NK-92 (cell line): Measurements from ENCODE around the gene ZMAT5.
A peak's percentile ranks its signal among the peaks of the same experiment; 100 is the strongest.

ENCODE experiments used
- DNase-seq: peaks from one replicate; lab custom pipeline; 2025; ENCODE audit not compliant: unreplicated experiment; lab: John Stamatoyannopoulos, UW

ZMAT5 gene

DNA sequence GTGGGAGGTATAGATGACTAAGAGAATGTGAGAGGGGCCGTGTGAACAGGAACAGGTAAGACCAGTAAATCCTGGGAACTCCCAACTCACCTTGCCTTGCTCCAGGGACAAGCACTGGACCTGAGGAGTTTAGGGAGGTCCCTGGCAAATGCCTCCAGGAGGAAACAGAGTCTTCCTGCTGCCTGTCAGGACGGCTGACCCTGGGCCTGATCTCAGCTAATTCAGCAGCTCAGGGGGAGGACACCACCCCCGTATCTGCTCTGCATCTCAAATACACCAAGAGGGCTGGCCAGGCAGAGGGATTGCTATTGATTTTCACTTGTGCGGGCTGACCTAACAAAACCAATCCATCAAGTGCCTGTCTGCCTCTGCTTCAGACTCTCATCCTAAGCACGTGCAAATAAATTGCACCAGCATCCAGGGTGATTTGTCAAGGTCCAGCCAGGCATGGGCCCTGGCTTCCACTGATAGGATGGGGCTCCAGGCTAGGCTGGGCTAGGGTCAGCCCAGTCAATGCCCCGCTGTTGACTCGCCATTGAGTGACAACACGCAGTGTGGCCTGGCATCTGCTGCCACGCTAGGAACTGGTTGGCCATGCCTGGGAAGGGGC lies 20.7 kb upstream of the ZMAT5 start:
- no peak for DNase-seq

DNA sequence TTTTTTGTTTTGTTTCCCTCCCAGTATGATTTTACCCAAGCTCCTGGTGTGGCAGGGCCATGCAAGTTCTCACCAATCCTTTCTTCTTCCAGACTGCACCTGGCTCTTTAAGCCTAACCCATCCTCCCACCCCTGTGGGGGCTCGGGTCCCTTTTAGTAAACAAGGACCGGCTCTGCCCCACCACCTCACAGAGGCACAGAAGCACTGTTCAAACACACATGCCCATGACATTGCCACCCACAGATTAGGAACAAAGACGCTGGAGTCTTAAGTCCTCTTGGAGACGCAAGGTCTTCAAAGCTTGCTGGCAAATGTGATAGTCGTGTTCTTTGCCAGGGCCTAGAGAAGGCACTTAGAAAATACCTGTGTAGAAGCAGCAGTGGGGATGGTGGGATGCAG lies 19.2 kb upstream of the ZMAT5 start:
- no peak for DNase-seq

DNA sequence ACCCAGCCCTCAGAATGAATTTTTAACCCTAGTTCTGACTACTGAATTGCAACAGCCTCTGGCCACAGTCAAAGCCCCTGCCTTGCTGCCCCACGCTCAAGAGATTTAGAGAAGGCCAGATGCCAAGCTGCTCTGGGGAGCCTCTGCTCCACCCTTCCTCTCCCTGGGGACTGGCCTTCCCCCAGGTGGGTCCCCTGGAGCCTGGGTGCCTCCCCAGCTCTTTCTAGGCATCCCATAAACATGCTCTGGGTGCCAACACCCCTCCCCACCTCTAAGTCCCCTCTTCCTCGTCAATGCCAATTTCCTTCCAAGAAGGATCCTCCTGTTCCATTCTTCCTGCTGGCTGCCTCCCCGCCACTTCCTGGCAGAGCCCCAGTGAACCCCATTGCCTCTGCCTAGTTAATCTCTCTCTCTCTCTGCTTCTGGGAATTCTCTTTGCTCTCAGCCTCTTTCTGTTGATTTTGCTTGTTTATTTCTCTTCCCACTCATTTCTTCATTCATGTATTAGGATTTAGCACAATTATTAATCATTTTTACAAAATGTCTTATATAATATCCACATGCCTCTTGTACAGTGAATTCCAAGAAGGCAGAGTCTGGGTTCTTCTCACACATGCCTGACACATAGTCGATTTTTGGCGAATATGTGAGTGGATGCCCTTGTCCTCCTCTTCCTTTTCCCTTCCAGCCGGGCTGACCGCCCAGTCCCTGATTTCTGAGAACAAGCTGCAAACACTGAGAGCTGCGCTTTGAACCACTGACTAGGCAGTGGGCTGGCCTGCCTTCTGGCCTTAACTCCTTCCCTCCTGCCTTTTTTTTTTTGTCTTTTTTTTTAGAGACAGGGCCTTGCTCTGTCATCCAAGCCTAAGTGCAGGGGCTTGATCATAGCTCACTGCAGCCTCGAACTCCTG lies 17.9 kb upstream of the ZMAT5 start:
- DNase-seq: no peak

DNA sequence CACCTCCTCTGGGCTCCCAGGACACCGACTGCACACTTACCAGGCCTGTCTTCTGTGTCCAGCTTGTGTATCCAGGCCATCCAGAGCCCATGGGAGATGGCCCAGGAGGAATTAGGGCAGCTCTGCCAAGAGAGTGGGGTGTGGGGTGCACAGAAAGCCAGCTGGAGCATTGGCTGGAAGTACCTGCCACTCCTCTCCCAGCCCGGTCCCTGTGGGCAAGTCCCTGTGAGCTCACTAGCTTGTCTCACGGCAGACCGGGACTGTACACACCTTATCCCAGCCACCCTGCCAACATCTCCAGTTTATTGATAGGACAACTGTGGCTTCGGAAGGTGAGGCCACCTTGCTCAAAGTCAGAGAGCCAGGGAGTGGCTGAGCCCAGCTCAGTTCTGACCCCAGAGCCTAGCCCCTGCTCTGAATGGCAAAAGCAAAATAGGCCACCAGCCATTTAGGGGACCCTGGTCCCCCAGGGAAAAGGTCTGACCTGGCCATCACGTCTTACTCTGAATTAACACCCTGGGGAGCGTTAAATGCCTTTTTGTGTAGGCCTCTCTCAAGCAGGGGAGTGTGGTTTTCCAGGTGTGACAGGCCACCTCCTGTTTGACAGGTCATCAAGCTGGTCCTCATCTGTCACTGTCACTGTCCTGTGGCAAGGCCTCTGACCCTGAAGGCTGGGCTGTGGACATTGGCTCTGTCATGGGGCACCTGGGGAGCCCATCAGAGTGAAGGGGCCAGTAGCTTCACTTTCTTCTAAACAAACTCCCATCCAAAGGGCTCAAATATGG lies 15.4 kb upstream of the ZMAT5 start:
- no peak for DNase-seq

DNA sequence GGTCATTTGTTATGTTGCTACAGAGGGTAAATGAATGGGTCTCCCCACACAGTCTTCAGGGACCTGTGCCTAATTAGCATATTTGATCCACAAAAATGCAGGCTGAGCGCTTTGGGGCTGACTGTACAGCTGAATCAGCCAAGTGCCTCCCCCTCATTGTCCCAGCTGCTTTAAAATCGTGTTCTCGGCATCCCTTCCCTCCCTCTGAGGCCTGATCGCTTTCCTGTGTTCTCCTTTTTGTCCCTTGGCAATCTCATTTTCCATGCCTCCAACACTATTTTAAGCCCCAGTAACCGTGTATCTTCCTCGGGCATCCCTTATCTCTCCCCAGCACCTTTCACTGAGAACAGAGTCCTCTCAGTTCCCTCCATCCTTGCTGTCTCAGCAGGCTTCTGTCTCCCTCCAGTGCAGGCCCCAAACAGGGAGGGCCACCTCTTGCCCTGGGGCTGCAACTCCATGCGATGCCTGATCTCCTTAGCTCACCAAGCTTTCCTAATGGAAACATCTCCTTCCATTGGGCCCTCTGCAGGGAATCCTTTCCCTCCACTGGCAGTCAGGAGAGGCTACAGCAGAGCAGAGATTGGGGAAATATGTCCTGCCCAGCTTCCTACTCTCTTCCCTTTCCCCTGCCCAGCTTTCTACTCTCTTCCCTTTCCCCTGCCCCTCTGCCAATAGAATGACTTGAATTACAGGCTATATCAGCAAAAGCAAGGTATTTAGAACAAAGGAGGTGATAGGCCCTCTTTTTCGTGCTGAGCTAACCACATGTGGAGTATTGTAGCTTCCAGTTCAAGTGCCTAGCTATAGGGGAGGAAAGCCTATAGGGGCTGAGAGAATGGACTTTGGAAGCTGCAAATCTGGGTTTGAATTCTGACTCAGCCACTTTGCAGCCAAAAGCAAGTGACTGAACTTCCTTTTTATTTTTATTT lies 14.2 kb upstream of the ZMAT5 start:
- no peak for DNase-seq

DNA sequence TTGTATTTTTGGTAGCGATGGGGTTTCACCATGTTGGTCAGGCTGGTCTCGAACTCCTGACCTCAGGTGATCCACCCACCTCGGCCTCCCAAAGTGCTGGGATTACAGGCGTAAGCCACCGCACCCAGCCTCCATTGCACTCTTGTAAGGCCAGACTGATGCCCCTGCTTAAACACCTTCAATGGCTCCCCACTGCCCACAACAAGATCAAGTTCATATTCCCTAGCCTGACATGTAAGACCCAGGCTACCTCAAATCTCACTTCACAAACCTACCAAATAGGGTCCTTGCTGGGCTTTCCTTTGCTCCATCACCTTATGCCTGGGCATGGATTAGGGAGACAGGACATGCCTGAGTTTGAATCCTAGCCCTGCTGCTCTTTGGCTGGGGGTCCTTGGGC lies 13.4 kb upstream of the ZMAT5 start:
- no peak for DNase-seq

DNA sequence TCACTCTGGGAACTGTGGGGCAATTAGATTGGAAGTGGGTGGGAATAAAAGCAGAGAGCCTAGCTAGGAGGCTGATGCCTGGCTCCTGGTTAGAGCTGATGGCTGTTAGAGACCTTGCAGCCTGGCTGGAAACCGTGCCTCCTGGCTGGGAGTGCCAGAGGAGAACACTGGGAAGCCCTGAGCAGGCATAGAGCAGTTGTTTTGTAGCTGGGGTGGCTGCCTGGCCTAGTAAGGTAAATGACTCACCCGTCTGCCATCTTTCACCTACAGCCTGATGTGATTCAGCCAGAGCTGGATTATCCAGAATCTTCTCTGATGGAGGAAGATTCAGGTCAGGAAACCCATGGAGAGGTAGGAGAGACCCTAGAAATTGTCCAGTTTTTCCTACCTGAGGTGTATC lies 6.4 kb upstream of the ZMAT5 start:
- no peak for DNase-seq

DNA sequence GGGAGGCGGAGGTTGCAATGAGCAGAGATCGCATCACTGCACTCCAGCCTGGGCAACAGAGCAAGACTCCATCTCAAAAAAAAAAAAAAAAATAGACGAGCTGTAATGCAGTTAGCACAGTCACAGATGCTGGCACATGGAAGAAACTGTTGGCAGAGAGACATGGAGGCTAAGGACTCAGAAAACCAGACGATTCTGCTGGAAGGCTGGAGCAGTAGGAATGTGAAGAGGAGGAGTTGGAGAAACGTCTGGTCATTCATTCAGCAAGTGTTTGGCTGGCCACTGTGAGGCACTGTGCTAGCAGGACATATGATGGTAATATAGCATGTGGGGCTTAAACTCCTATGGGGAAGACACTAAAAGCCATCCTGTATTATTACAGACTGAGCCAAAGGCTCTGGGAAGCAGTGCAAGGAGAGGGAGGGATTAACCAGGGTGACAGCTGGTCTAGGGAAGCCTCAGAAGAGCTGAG lies 5.4 kb upstream of the ZMAT5 start:
- DNase-seq: no peak

DNA sequence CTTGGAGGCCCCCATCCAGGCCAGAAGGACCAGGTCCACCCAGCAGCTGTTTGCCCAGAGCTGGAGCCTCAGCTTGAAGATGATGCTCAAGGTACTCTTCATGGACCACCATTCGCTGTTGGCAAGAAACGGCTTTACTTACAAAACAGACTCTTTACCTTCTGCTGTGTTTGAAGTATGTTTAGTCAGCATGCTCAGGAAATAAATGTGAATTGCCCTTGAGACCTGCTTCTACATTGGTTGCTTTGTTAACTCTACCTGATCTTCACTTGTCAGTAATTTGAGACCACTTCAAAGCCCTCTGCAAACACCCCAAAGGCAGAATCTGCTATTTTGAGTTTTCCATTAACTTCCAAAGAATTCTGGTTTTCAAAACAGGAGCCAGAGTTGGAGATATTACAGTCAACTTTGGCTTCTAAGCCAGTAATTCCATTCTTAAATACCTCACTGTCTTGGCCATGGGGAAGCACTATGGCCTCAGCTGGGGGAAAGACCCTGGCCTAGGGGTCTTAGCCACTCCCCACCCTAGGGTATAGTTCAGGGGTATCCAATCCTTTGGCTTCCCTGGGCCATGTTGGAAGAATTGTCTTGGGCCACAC lies 3.0 kb upstream of the ZMAT5 start:
- DNase-seq: no peak

DNA sequence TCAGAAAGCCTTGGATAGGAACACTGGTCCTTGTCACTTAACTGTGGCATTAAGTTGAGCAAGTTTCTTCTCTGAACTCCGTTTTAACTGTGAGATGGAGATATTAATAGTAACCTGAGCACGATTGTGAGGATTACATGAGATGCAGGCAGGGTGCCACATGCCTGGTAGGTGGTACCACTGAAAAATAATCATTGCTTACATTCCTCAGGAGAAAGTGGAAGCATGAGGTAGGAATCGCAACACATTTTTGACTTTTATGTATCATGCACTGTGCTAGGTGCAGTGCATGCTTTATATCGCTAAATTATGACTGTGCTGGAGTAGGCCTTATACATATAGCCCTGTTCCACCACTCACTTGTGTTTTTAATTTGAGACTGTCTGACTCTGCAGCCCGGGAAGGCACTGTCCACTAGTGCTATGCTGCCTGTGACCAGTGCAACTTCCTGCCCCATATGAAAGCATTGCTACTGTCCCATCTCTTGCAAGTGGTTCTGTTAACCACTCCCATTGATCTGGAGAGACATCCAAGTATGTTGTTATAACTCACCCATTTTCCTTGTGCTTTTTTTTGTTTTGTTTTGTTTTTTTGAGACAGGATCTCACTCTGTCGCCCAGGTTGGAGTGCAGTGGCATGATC lies 1.4 kb upstream of the ZMAT5 start:
- no peak for DNase-seq

DNA sequence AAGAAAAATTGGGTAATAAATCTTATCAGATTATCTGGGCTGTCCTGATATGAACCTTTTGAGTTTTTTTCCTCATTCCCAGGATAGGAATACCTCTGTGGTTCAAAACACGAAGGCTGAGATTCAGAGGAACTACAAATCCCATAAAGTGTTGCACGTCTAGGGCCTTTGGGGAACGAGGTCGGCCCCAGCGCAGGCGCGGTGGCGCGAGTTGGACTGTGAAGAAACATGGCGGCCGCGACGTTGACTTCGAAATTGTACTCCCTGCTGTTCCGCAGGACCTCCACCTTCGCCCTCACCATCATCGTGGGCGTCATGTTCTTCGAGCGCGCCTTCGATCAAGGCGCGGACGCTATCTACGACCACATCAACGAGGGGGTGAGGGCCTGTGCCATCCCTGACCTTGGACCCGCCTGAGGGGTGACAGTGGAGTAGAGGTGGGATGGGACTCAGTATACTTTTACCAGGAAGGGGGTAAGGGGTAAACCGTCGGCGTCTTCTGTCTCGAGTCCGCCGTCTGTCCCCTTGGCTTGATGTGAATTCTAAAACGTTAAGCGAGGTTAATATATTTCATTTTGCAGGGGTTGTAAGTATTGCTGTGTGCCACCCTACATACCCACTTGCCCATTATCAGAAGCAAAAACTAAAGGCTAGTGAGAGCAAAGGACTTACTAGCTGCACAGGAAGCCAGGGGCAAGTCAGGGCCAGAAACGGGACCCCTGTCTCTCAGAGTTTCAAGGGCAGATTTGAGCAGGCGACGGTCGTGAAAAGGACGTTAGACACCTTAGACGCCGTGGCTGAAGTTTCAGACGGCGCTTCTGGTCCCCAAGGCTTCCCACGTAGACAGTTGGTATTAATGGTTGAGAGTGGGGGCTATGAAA lies 604 bp upstream of the ZMAT5 start, which contains the start of gene UQCR10:
Gene UQCR10, plus strand, starts transcription at position 199 of the 881 bp plus-strand sequence. Its CDS starts 30 bp downstream, at position 229.
- DNase-seq: peak; percentile 48

DNA sequence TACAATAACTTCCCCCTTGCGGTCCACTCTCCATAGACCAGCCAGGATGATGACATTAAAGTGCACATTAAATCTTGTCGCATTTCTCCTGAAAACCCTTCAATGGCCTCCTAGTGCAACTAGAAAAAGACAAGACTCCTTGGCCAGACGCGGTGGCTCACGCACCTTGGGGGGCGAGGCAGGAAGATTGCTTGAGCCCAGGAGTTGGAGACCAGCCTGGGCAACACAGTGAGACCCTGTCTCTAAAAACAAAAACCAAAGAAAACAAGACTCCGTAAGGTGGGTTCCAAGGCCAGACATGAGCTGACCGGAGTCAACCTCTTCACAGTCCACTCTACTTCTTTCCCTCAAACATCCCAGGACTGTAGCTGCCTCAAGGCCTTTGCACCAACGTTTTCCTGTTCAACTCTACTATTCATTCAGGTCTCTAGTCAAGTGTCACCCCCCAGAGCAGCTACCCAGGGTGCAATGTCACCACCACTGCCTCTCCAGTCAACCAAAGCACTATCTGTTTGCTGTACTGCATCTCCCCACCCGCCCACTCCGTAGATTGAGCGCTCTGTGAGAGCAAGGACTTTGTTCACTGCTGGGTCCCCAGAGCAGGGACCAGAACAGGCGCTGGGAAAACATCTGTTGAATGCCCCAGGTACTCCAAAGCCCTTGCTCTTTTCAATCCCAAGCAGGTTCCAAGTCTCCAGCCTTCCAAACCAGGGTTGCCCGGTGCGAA lies 739 bp downstream of the ZMAT5 start:
- DNase-seq: no peak

DNA sequence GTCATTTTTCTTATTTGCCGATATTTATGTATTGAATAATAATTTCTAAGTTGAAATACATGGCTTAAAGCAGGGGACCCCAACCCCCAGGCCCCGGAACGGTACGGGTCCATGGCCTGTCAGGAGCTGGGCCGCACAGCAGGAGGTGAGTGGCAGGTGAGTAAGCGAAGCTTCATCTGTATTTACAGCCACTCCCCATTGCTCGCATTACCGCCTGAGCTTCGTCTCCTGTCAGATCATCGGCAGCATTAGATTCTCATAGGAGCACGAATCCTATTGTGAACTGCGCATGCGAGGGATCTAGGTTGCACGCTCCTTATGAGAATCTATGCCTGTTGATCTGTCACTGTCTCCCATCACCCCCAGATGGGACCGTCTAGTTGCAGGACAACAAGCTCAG lies 4.5 kb downstream of the ZMAT5 start:
- DNase-seq: no peak

DNA sequence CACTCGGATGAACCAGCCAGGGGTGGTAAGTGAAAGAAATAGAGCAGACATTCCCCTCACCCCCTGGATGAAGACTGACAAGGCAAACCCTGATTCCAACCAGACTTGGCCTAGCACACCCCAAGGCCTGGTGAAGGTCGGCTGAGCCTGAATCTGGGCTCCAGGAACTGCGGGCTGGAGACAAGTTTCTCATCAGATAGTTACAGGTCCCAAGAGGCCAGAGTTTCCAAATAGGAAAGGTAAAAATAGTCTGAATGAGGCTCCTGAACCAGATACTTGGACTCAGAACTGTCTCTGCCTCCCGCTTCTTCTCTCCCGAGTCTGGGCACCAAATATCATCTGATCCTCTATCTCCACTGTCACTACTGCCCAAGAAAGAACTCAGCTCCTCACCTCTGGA lies 7.8 kb downstream of the ZMAT5 start:
- DNase-seq: no peak

DNA sequence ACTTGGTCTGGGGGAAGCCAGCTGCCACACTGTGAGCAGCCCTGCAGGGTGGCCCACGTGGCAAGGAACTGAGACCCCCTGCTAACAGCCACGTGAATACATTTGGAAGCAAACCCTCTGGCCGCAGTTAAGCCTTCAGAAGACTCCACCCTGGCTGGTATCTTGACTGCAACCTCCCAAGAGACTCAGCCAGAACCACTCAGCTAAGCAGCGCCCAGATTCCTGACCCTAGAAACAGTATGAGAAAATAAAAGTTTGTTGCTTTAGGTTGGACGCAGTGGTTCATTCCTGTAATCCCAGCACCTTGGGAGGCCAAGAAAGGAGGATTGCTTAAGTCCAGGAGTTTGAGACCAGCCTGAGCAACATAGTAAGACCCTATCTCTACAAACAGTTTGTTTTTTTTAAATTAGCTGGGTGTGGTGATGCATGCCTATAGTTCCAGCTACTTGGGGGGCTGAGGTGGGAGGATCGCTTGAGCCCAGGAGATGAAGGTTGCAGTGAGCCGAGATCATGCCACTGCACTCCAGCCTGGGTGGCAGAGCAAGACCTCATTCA lies 8.7 kb downstream of the ZMAT5 start:
- no peak for DNase-seq

DNA sequence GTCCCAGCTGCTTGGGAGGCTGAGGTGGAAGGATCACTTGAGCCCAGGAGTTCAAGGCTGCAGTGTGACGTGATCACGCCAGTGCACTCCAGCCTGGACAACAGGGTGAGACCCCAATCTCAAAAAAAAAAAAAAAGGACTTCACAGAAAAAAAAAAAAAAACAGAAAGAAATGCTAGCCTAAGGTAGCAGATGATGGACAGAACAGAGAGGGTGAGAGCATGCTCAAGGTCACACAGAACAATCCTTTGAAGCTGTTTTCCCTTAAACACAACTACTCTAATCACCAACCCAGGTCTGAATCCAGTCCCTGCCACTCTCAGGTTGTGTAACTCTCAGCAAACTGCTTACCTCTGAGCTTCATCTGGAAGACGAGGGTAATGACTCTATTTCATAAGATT lies 9.7 kb downstream of the ZMAT5 start:
- no peak for DNase-seq

DNA sequence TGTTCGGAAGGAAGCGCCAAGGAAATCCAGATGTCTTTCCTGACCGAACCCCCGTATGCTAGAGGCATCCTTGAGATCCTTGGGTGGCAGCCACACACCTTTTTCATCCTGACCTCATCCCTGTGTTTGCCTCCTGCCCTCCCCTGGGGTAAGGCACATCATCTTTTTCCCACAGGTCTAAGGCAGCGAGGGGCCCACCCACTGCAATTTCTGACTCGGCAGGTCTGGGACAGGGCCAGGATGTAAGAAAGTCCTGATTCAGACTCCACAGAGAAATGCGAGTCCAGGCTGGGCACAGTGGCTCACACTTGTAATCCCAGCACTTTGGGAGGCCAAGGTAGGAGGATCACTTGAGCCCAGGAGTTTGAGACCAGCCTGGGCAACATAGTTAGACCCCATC lies 10.5 kb downstream of the ZMAT5 start:
- no peak for DNase-seq

DNA sequence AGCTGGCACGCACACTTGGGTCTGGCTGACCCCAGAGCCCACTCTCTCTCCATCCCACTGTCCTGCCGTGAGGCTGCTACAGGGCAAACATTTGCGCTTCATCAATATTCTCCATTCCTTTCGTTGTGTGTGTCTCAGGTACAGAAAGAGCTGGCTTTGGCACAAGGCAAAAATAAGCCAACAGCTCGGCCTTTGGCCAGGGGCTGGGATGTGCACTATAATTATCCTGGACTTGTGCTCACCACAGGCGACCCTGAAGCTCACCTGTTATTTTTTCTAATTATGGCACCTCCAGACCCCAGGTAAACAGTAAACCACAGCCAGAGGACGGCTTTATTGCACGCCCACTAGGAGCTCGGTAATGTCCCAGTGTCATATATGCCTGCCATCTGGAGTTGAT lies 10.9 kb downstream of the ZMAT5 start:
- DNase-seq: no peak
